Activated CD4-positive, CD25-positive, alpha-beta regulatory T cell treated with anti-CD3 and anti-CD28 coated beads, Interleukin-2, amount 50 U/mL, for 72 hours (primary cell): ENCODE measurements around the gene CRB2.

Source experiments
- DNase-seq: peaks from one replicate; pipeline ENCODE4 v3.0.0; 2021

The CRB2 gene

DNA sequence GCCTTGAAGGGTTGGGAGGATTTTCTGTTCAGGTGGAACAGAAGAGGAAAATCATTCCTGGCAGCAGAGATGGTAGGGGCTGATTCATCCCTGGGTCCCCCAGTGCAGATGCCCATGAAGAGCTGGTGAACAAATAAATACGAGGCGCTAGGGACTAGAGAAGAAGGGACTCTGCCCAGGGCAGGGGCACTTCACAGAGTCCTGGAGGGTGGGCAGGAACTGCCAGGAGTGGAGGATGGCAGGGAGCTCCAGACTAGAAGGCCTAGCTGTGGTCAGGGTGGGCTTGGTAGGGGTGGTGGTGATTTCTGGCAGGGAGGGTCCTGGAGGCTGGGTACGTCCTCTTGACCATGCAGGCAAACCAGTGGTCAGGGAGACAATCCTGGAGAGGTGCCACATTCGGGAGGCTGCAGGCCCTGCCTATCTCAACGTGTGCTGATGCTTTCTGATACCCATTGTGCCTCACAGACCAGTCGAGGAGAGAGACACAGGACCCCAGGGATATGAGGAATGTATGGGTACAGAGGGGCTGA lies 69.9 kb downstream of the CRB2 start:
- no peak for DNase-seq

DNA sequence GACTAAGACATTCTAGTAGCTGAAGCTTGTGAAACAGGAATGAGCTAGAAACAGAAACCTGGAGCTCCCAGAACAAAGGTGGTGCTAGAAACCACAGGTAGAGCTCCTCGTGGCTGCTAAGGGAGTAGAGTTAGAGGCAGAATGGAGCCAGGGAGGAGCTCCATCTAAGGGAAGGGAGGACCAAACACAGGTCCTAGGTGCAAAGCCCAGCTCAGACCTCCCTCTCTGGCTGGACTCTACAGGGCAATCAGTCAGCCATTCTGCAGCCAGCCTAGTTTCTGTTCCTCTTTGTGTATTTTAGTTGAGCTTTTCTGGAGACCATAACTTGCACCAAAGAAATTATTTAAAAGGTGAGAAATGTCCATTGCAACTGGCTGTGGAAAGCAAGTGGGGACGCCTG lies 70.4 kb downstream of the CRB2 start:
- no peak for DNase-seq
